GM19455 (cell line): ENCODE results near the gene NSMCE4A.
A peak's percentile ranks its signal among the peaks of the same experiment; 100 is the strongest.
"Not testable (repeated sequence)": the region's sequence is repeated elsewhere in the genome, so short reads cannot be mapped to it uniquely, and the experiment has no call there.

ENCODE experiments used
- ATAC-seq: cut with Tn5 transposase; IDR thresholded peaks from one replicate; pipeline ENCODE4 v1.9.1; 2021; ENCODE audit not compliant: unreplicated experiment

NSMCE4A gene

GRCh38 chr10:121936295-121936694 lies 38.7 kb downstream of the NSMCE4A start:
- no peak for ATAC-seq

DNA sequence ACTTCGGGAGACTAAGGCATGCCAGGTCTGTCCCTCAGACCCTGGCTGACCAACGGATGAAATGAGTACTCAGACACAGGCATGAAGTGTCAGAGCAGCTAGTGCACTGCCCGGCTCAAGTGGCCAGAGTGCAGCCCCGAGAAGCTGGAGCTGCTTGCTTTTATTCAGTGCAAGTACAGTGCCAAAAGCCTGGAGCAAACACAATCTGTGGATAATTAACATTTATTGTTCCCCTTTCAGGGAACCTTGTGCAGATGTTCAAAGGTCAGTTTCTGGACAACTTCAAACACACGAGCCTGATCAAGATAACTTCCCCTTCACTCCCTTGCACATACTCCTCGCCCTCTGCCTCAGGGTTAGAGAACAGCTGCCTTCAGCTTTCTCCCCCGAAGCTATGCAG lies 39.3 kb downstream of the NSMCE4A start:
- ATAC-seq: no peak

DNA sequence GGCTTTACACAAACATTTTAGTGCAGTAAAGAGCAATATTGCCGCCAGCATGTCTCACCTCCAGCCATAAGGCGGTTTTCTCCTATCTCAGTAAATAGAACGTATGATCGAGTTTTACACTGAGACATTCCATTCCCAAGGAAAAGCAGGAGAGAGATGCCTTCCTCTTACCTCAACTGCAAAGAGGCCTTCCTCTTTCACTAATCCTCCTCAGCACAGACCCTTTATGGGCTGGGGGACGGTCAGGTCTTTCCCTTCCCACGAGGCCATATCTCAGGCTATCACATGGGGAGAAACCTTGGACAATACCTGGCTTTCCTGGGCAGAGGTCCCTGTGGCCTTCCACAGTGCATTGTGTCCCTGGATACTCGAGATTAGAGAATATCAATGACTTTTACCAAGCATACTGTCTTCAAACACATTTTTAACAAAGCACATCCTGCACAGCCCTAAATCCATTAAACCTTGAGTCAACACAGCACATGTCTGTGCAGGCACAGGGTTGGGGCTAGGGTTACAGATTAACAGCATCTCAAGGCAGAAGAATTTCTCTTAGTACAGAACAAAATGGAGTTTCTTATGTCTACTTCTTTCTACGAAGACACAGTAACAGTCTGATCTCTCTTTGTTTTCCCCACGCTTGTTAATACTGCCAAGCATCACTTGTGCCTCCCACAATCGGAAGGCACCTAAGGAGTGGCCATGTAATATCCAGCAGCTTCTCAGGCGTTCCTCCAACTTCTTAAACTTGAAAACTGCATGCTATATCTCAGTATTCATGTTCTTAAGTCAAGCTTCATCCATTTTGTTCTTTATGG lies 44.5 kb downstream of the NSMCE4A start:
- not testable (repeated sequence) for ATAC-seq

- ATAC-seq: not testable (repeated sequence)
These were observed 45.3 kb downstream of the NSMCE4A start for GRCh38 chr10:121929585-121930267.

- ATAC-seq: peak; percentile 13
These were observed 46.5 kb downstream of the NSMCE4A start for GRCh38 chr10:121928528-121928884.

GRCh38 chr10:121927841-121928527 lies 47.0 kb downstream of the NSMCE4A start, which contains the start of gene ATE1:
Gene ATE1 (minus strand): TSS chr10:121928031. CDS start chr10:121927949, 82 bp downstream.
- peak; percentile 78 for ATAC-seq

- peak; percentile 46 for ATAC-seq
These were observed 47.6 kb downstream of the NSMCE4A start for GRCh38 chr10:121927318-121927840.

- peak; percentile 20 for ATAC-seq
These were observed 48.2 kb downstream of the NSMCE4A start for GRCh38 chr10:121926671-121927317.

DNA sequence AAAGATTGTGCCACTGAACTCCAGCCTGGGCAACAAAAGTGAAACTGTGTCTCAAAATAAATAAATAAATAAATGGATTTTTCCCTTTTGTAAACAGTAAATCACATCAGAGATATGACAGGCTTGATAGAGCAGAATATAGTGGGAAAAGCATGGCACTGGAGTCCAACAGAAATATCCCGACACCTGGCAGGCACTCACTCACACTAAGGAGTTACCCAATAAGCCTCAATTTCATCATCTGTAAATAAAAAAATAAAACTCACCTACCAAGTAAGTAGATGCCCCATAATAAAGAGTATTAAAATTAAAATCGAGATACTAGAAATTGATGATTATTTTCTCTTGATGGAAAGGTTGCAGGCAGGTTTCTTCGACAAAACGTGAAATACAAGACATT lies 48.9 kb downstream of the NSMCE4A start:
- ATAC-seq: no peak

GRCh38 chr10:121921238-121921931 lies 53.6 kb downstream of the NSMCE4A start:
- ATAC-seq: no peak

GRCh38 chr10:121919666-121920065 lies 55.4 kb downstream of the NSMCE4A start:
- ATAC-seq: peak; percentile 90

- ATAC-seq: not testable (repeated sequence)
These were observed 56.2 kb downstream of the NSMCE4A start for GRCh38 chr10:121918800-121919199.

- ATAC-seq: no peak
These were observed 60.4 kb downstream of the NSMCE4A start for GRCh38 chr10:121914661-121915060.

- ATAC-seq: no peak
These were observed 63.7 kb downstream of the NSMCE4A start for GRCh38 chr10:121911421-121911697.

GRCh38 chr10:121910673-121911420 lies 64.2 kb downstream of the NSMCE4A start:
- no peak for ATAC-seq
